HG03575 (cell line): ENCODE results near the gene IFI30.

Experiments
- ATAC-seq: cut with Tn5 transposase; IDR thresholded peaks from one replicate; pipeline ENCODE4 v1.9.1; 2021; ENCODE audit not compliant: unreplicated experiment, insufficient number of reproducible peaks, low FRiP score; ENCODE audit errors: extremely low read depth

Gene IFI30

GRCh38 chr19:18218600-18218999, 45.0 kb downstream of the IFI30 start:
- no peak for ATAC-seq

- ATAC-seq: no peak
These were observed 46.5 kb downstream of the IFI30 start for GRCh38 chr19:18219911-18220631.

GRCh38 chr19:18220632-18221275, 47.1 kb downstream of the IFI30 start:
- ATAC-seq: no peak

GRCh38 chr19:18221815-18222725, 48.5 kb downstream of the IFI30 start:
- ATAC-seq: no peak

- no peak for ATAC-seq
These were observed 50.4 kb downstream of the IFI30 start for GRCh38 chr19:18223860-18224524.

- ATAC-seq: no peak
These were observed 51.1 kb downstream of the IFI30 start for GRCh38 chr19:18224525-18225354.

GRCh38 chr19:18225355-18225701, 51.7 kb downstream of the IFI30 start:
- no peak for ATAC-seq

- no peak for ATAC-seq
These were observed 52.3 kb downstream of the IFI30 start, which contains the start of gene PDE4C for GRCh38 chr19:18225702-18226468. TSS of gene PDE4C (minus strand) at chr19:18226438. CDS start at chr19:18226415, 23 bp downstream.

- no peak for ATAC-seq
These were observed 53.6 kb downstream of the IFI30 start for GRCh38 chr19:18226956-18227780.
